Peyer's patch (tissue), 4 donors: ENCODE results near the gene NUDT22. TPM values are rescaled to one million over a fixed set of nuclear protein-coding genes. Genes with fewer than 3 reads are reported as not detected.
A peak's percentile ranks its signal among the peaks of the same experiment; 100 is the strongest.

Experiments
- DNase-seq, 3 donors: peaks; one replicate each; pipeline ENCODE4 v3.0.0-alpha.2; 2017 to 2019
- H3K27ac ChIP-seq, 4 donors: fragments of 200-600 bp; sonication (generic); one replicate each; pipeline ENCODE4 v1.5.1; 2016 to 2019
- H3K27me3 ChIP-seq, 2 donors: fragments of 200-600 bp; sonication (generic); one replicate each; pipeline ENCODE4 v1.5.1; 2019
- H3K36me3 ChIP-seq, 3 donors: fragments of 200-600 bp; sonication (generic); one replicate each; pipeline ENCODE4 v1.5.1; 2016 to 2019
- H3K4me1 ChIP-seq, 4 donors: fragments of 200-600 bp; sonication (generic); one replicate each; pipeline ENCODE4 v1.5.1; 2016 to 2019
- H3K4me3 ChIP-seq, 4 donors: fragments of 200-600 bp; sonication (generic); 1 replicate in 3 of 4; 2 replicates in 1 of 4; pipeline ENCODE4 v1.5.1; 2016 to 2019; ENCODE audit warnings: mild to moderate bottlenecking in 1 of 4
- H3K9me3 ChIP-seq, 4 donors: fragments of 200-600 bp; sonication (generic); one replicate each; pipeline ENCODE4 v1.5.1; 2016 to 2019; ENCODE audit warnings: mild to moderate bottlenecking in 1 of 4
- POLR2A ChIP-seq, 2 donors: fragments of 450-650 bp; IDR thresholded peaks; one replicate each; pipeline ENCODE4 v1.5.1; 2017; ENCODE audit warnings: antibody characterized with exemption in 2 of 2, mild to moderate bottlenecking in 2 of 2, moderate library complexity in 2 of 2
- total RNA-seq, 4 donors: library from RNA; depleted of rRNA; stranded (reverse); fragments of >200 nt; gene quantifications; one replicate each; pipeline ENCODE4 v1.1.0, GENCODE V29; 2016
- TF ChIP-seq, protein P1 (sequence below), 6 experiments: fragments of 450-650 bp in 4 of 6; fragments of 200-600 bp in 2 of 6; sonication (generic) in 1 of 6; IDR thresholded peaks; one replicate each; pipeline ENCODE4 v1.5.1; 2017 to 2019; ENCODE audit warnings: antibody characterized with exemption in 6 of 6, mild to moderate bottlenecking in 3 of 6, moderate library complexity in 1 of 6

The NUDT22 gene
- total RNA-seq, 4 donors from 2014 or later: 145 to 190 (median 156) TPM

DNA sequence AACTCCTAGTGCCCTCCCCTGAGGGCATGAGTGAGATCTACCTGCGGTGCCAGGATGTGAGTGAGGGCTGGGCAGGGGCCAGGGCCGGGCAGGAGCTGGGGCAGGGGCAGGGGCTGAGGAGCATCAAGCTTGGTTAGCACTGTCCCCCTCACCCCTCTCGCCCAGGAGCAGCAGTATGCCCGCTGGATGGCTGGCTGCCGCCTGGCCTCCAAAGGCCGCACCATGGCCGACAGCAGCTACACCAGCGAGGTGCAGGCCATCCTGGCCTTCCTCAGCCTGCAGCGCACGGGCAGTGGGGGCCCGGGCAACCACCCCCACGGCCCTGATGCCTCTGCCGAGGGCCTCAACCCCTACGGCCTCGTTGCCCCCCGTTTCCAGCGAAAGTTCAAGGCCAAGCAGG, 5.8 kb upstream of the NUDT22 start:
- H3K36me3 ChIP-seq: peaks cover 0 to 41% (median 0%) of the 10 kb centered on the region in 3 donors
- H3K27me3 ChIP-seq: no peaks in the 10 kb centered on the region
- H3K4me3 ChIP-seq: no peak overlapping the region
- no peak for TF ChIP-seq POLR2A (IDR thresholded peaks at IDR 0.05)
- TF ChIP-seq, protein P1, sequence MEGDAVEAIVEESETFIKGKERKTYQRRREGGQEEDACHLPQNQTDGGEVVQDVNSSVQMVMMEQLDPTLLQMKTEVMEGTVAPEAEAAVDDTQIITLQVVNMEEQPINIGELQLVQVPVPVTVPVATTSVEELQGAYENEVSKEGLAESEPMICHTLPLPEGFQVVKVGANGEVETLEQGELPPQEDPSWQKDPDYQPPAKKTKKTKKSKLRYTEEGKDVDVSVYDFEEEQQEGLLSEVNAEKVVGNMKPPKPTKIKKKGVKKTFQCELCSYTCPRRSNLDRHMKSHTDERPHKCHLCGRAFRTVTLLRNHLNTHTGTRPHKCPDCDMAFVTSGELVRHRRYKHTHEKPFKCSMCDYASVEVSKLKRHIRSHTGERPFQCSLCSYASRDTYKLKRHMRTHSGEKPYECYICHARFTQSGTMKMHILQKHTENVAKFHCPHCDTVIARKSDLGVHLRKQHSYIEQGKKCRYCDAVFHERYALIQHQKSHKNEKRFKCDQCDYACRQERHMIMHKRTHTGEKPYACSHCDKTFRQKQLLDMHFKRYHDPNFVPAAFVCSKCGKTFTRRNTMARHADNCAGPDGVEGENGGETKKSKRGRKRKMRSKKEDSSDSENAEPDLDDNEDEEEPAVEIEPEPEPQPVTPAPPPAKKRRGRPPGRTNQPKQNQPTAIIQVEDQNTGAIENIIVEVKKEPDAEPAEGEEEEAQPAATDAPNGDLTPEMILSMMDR (IDR thresholded peaks at IDR 0.05): no peak
- no peaks in the 10 kb centered on the region for H3K9me3 ChIP-seq
- peaks cover 0 to 6% (median 1%) of the 10 kb centered on the region in 4 donors for H3K4me1 ChIP-seq
- H3K27ac ChIP-seq: no peak overlapping the region
- DNase-seq: no peak

DNA sequence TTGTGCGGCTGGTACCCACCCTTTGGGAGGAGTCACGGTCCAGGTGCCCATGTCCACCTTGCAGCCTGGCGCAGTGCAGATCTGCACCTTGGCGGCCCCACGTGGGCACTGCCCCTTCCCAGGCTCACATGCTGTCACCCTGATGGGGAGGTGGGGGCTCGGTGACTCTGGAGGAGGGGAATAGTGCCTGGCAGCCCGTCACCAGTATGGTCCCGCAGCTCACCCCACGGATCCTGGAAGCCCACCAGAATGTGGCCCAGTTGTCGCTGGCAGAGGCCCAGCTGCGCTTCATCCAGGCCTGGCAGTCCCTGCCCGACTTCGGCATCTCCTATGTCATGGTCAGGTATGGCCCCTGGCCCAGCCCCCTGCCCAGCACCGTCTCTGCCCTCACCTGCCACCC, 5.3 kb upstream of the NUDT22 start:
- Histone ChIP-seq H3K36me3 (peaks cover 0 to 38% (median 0%) of the 10 kb centered on the region in 3 donors), H3K4me1 (peaks cover 0 to 10% (median 4%) of the 10 kb centered on the region in 4 donors), H3K27me3 (no peaks in the 10 kb centered on the region), H3K4me3 (no peak overlapping the region), H3K9me3 (no peaks in the 10 kb centered on the region), H3K27ac (no peak overlapping the region)
- no peak for DNase-seq
- TF ChIP-seq POLR2A (IDR thresholded peaks at IDR 0.05): no peak
- TF ChIP-seq, protein P1 (IDR thresholded peaks at IDR 0.05): no peak

DNA sequence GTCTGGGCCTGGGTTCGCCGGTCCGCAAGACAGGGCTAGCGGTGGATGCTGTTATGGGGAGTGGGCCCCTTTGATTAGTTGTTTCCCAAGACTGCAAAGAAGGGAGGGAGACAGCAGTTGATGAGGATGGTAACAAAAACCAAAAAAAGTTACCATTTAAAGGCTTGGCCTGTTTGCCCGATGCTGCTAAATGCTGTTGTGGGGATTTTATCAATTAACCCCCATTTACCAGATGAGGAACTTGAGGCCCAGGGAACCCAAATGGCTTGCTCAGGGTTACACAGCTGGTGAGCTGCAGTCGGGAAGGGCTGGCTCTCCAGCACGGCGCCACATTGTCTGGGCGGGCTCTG, 3.4 kb upstream of the NUDT22 start:
- H3K36me3 ChIP-seq: peaks cover 0 to 38% (median 0%) of the 10 kb centered on the region in 3 donors
- H3K4me3 ChIP-seq: no peak overlapping the region

DNA sequence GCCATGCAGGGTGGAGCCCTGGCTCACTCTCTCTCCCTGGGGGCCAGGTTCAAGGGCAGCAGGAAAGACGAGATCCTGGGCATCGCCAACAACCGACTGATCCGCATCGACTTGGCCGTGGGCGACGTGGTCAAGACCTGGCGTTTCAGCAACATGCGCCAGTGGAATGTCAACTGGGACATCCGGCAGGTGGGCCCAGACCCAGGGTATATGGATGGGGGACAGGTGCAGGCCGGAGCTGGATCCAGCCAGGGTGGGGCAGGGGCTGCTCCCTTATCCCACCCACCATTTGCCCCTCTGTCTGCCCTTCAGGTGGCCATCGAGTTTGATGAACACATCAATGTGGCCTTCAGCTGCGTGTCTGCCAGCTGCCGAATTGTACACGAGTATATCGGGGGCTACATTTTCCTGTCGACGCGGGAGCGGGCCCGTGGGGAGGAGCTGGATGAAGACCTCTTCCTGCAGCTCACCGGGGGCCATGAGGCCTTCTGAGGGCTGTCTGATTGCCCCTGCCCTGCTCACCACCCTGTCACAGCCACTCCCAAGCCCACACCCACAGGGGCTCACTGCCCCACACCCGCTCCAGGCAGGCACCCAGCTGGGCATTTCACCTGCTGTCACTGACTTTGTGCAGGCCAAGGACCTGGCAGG, 2.9 kb upstream of the NUDT22 start:
- H3K9me3 ChIP-seq: no peaks in the 10 kb centered on the region
- no peak for DNase-seq
- no peak overlapping the region for H3K4me3 ChIP-seq
- TF ChIP-seq, protein P1 (IDR thresholded peaks at IDR 0.05): no peak
- TF ChIP-seq POLR2A (IDR thresholded peaks at IDR 0.05): no peak
- no peak overlapping the region for H3K27ac ChIP-seq
- peaks cover 0 to 25% (median 8%) of the 10 kb centered on the region in 4 donors for H3K4me1 ChIP-seq
- H3K27me3 ChIP-seq: no peaks in the 10 kb centered on the region
- H3K36me3 ChIP-seq: peaks cover 0 to 38% (median 0%) of the 10 kb centered on the region in 3 donors

More for the DNA sequence above, 3.4 kb upstream of the NUDT22 start:
- no peak for DNase-seq
- H3K27me3 ChIP-seq: no peaks in the 10 kb centered on the region
- no peaks in the 10 kb centered on the region for H3K9me3 ChIP-seq
- TF ChIP-seq, protein P1 (IDR thresholded peaks at IDR 0.05): no peak
- H3K27ac ChIP-seq: no peak overlapping the region
- H3K4me1 ChIP-seq: peaks cover 0 to 20% (median 7%) of the 10 kb centered on the region in 4 donors

DNA sequence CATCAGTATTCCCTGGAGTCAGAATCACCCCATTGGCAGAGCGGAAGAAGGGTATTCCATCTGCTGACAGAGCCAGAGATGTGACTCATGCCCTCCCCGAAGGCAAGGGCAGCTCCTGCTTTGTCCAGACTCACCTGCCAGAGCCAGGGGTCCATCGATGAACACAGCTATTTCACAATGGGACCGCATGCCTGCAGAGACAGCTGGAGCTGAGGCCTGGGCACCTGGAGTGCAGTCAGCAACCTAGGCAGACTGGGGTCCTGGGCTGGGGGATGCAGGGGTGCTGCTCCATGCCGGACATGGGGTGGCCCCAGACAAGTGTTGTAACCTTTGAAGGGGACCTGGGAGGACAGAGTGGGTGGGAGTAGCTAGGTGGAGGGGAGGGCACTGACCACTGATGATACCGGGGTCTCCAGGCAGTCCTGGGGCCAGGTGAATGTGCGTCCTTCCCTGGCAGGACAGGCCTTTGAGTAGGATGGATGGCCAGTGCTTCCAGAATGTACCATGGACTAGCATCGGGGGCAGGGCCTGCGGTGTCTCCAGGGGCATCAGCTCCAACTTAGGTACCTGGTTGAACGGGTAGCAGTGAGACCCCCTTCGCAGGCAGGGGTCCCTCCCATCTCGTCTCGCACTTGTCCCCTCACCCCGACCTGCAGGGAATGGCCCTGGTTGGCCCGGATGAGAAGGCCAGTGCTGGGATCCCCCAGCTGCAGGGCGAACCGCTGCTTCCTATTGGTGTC, 1.8 kb upstream of the NUDT22 start:
- Histone ChIP-seq H3K36me3 (peaks cover 0 to 33% (median 0%) of the 10 kb centered on the region in 3 donors), H3K9me3 (no peaks in the 10 kb centered on the region), H3K27me3 (no peaks in the 10 kb centered on the region), H3K4me1 (peaks cover 0 to 31% (median 9%) of the 10 kb centered on the region in 4 donors), H3K27ac (peak overlapping the region in 1 of 4 donors; percentile 97), H3K4me3 (no peak overlapping the region)
- TF ChIP-seq, protein P1 (IDR thresholded peaks at IDR 0.05): no peak
- TF ChIP-seq POLR2A (IDR thresholded peaks at IDR 0.05): no peak
- DNase-seq: peak in 1 of 3 donors; percentile 44
